ENCODE results near the gene AGBL1. TPM values are rescaled to one million over a fixed set of nuclear protein-coding genes. Genes with fewer than 3 reads are reported as not detected.

AGBL1 gene
- total and polyA plus RNA-seq, 2 donors (not counting 1 experiment from before 2014, with no cell fraction given): not detected

DNA sequence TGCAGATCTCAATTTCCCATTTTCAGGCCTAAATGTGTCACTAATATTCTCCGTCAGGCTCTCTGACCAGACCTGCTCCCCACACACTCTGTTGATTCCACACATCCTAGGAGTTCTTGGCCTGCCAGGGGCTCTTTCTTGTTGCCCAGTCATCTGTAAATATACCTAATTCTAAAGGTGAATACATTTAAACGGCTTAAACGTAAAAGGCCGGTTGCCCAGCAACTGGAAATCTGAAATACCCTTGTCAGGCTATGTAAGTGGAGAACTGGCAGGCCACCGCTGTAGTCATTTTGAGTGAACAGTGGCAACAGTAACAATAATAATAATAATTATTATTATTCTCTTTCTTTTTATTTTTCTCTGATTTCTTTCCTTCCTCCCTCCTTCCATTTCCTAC, 302.7 kb downstream of the AGBL1 start:
- H4K20me1 ChIP-seq (ENCODE audit: control insufficient read depth, insufficient read depth, low read length, poor library complexity, severe bottlenecking): no peaks in the 10 kb centered on the region
- H3K9me3 ChIP-seq (ENCODE audit: control extremely low read depth in 1 of 3, control insufficient read depth in 2 of 3, insufficient read depth in 1 of 3, low read length in 2 of 3): no peaks in the 10 kb centered on the region
- H3K4me2 ChIP-seq (replicated peaks; ENCODE audit: low read depth, low read length, poor library complexity, severe bottlenecking): no peak overlapping the region
- H3K27me3 ChIP-seq (replicated peaks in 1 of 4; ENCODE audit: control extremely low read depth in 1 of 4, control insufficient read depth in 3 of 4, insufficient read depth in 4 of 4, low read length in 3 of 4): no peaks in the 10 kb centered on the region
- Mint-ChIP-seq H3K9me3 (ENCODE audit: insufficient read depth) (no peaks in the 10 kb centered on the region), H3K4me1 (no peaks in the 10 kb centered on the region), H3K27me3 (no peaks in the 10 kb centered on the region), H3K4me3 (no peak overlapping the region), H3K27ac (no peak overlapping the region)
- H3K9ac ChIP-seq (ENCODE audit: low read length): no peak overlapping the region
- H2AFZ ChIP-seq (ENCODE audit: insufficient read depth, low read depth, low read length, poor library complexity, severe bottlenecking): no peak overlapping the region
- ATAC-seq (ENCODE audit: low read depth) (no peak), DNase-seq (no peak)
- no peak overlapping the region for H3K4me3 ChIP-seq (ENCODE audit: control extremely low read depth in 1 of 5, extremely low read depth in 1 of 5, insufficient read depth in 1 of 5, low read depth in 2 of 5, low read length in 4 of 5)
- no peak for TF ChIP-seq EZH2 (IDR thresholded peaks at IDR 0.05; ENCODE audit: borderline replicate concordance, insufficient read depth, low read depth, low read length, poor library complexity, severe bottlenecking)
- TF ChIP-seq CTCF (IDR thresholded peaks at IDR 0.05): no peak
- intact Hi-C loops (cut with micrococcal nuclease): no loop called here
- H3K27ac ChIP-seq (ENCODE audit: low read length in 2 of 2): no peak overlapping the region
- no peaks in the 10 kb centered on the region for H3K4me1 ChIP-seq (ENCODE audit: control insufficient read depth in 2 of 2, insufficient read depth in 2 of 2, low read length in 2 of 2)
- 100% methylated on average over 1 of the region's 5 CpGs for WGBS (ENCODE audit: insufficient coverage)
- POLR2A ChIA-PET: no interaction called here
- no peaks in the 10 kb centered on the region for H3K79me2 ChIP-seq (ENCODE audit: control insufficient read depth, insufficient read depth, low read length)
- CTCF ChIA-PET: no interaction called here
- no peaks in the 10 kb centered on the region for H3K36me3 ChIP-seq (replicated peaks in 1 of 2; ENCODE audit: control extremely low read depth in 1 of 2, control insufficient read depth in 1 of 2, extremely low read depth in 1 of 2, insufficient read depth in 2 of 2, low read length in 1 of 2)

- no peaks in the 10 kb centered on the region for H3K9me3 Mint-ChIP-seq (ENCODE audit: insufficient read depth)
- no peak overlapping the region for H3K9ac ChIP-seq (ENCODE audit: low read length)
- no peaks in the 10 kb centered on the region for H3K27me3 Mint-ChIP-seq
- no peaks in the 10 kb centered on the region for H3K4me1 ChIP-seq (ENCODE audit: control insufficient read depth in 2 of 2, insufficient read depth in 2 of 2, low read length in 2 of 2)
- no peaks in the 10 kb centered on the region for H3K79me2 ChIP-seq (ENCODE audit: control insufficient read depth, insufficient read depth, low read length)
- H3K36me3 ChIP-seq (replicated peaks in 1 of 2; ENCODE audit: control extremely low read depth in 1 of 2, control insufficient read depth in 1 of 2, extremely low read depth in 1 of 2, insufficient read depth in 2 of 2, low read length in 1 of 2): no peaks in the 10 kb centered on the region
- WGBS (ENCODE audit: insufficient coverage): 92% methylated on average over 5 of the region's 6 CpGs
- no peak overlapping the region for H3K27ac Mint-ChIP-seq
- H3K9me3 ChIP-seq (ENCODE audit: control extremely low read depth in 1 of 3, control insufficient read depth in 2 of 3, insufficient read depth in 1 of 3, low read length in 2 of 3): no peaks in the 10 kb centered on the region
- H3K4me3 ChIP-seq (ENCODE audit: control extremely low read depth in 1 of 5, extremely low read depth in 1 of 5, insufficient read depth in 1 of 5, low read depth in 2 of 5, low read length in 4 of 5): no peak overlapping the region
- no peak overlapping the region for H2AFZ ChIP-seq (ENCODE audit: insufficient read depth, low read depth, low read length, poor library complexity, severe bottlenecking)
- H3K27ac ChIP-seq (ENCODE audit: low read length in 2 of 2): no peak overlapping the region
- CTCF ChIA-PET: no interaction called here
- intact Hi-C loops (cut with micrococcal nuclease): no loop called here
- no peak overlapping the region for H3K4me3 Mint-ChIP-seq
- no peaks in the 10 kb centered on the region for H3K4me1 Mint-ChIP-seq
- H3K4me2 ChIP-seq (replicated peaks; ENCODE audit: low read depth, low read length, poor library complexity, severe bottlenecking): no peak overlapping the region
- no peaks in the 10 kb centered on the region for H3K27me3 ChIP-seq (replicated peaks in 1 of 4; ENCODE audit: control extremely low read depth in 1 of 4, control insufficient read depth in 3 of 4, insufficient read depth in 4 of 4, low read length in 3 of 4)
- no peak for DNase-seq
- H4K20me1 ChIP-seq (ENCODE audit: control insufficient read depth, insufficient read depth, low read length, poor library complexity, severe bottlenecking): no peaks in the 10 kb centered on the region
- no peak for ATAC-seq (ENCODE audit: low read depth)
- POLR2A ChIA-PET: no interaction called here
- TF ChIP-seq CTCF (IDR thresholded peaks at IDR 0.05): no peak
- TF ChIP-seq EZH2 (IDR thresholded peaks at IDR 0.05; ENCODE audit: borderline replicate concordance, insufficient read depth, low read depth, low read length, poor library complexity, severe bottlenecking): no peak
Measured at GRCh38 chr15:86383611-86384010, 303.9 kb downstream of the AGBL1 start.

Measured in B cell (primary cell).